ENCODE data around the gene HCRTR1. TPM values are rescaled to one million over a fixed set of nuclear protein-coding genes. Genes with fewer than 3 reads are reported as not detected.

Gene HCRTR1
- total RNA-seq, 3 donors from 2014 or later, result not detected

DNA sequence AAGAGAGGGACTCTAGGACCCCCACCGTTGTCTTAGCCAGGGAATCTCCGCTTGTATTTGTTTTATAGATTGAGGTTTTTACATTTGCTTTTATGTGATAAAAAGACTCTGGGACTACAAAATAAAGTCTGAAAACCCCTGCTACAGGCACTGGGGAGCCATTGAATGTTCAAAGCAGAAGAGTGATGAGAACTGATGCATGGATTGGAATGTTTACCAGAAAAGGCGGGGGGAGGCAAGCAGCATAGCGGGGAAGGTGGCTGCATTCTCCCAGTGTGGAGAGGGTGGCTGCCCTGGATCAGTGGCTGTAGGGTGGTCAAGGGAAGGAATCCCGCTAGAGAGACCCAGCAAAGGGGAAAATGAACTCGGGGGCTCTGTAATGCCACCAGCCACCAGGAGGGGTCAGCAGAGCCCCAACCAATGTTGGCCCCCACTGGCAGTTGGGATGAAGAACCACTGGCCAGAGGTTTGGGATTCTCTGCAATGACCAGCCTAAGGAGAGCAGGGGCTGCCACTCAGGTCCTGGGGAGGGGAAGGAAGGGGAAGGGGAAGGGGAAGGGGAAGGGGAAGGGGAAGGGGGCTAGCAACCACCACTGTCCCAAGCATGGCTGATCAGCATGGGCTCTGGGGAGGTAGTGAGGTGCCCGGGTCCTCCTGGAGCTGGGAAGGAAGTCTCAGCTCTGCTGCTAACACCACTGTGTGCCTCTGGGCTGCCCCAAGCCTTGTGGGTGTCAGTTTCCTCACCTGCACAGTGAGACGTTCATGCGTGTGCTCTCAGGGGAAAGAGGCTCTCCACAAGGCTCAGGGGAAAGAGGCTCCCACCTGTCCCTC lies 46.3 kb downstream of the HCRTR1 start:
- Histone ChIP-seq H3K36me3 (ENCODE audit: low read depth) (no peaks in the 10 kb centered on the region), H3K9me3 (no peaks in the 10 kb centered on the region), H3K4me1 (ENCODE audit: low read depth) (peaks cover 18% of the 10 kb centered on the region), H3K4me3 (no peak overlapping the region)
- TF ChIP-seq, protein P1, sequence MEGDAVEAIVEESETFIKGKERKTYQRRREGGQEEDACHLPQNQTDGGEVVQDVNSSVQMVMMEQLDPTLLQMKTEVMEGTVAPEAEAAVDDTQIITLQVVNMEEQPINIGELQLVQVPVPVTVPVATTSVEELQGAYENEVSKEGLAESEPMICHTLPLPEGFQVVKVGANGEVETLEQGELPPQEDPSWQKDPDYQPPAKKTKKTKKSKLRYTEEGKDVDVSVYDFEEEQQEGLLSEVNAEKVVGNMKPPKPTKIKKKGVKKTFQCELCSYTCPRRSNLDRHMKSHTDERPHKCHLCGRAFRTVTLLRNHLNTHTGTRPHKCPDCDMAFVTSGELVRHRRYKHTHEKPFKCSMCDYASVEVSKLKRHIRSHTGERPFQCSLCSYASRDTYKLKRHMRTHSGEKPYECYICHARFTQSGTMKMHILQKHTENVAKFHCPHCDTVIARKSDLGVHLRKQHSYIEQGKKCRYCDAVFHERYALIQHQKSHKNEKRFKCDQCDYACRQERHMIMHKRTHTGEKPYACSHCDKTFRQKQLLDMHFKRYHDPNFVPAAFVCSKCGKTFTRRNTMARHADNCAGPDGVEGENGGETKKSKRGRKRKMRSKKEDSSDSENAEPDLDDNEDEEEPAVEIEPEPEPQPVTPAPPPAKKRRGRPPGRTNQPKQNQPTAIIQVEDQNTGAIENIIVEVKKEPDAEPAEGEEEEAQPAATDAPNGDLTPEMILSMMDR (IDR thresholded peaks at IDR 0.05), result peak; percentile 84
- intact Hi-C loops (cut with DNase I, micrococcal nuclease), result loop anchor here in 1 of 2 donors (5.0 kb wide), 1 partner anchor 123 kb away; no protein-coding TSS in a partner anchor
- peak; percentile 42 for ATAC-seq
- DNase-seq, result peak in 2 of 3 donors; percentile 76 to 78

DNA sequence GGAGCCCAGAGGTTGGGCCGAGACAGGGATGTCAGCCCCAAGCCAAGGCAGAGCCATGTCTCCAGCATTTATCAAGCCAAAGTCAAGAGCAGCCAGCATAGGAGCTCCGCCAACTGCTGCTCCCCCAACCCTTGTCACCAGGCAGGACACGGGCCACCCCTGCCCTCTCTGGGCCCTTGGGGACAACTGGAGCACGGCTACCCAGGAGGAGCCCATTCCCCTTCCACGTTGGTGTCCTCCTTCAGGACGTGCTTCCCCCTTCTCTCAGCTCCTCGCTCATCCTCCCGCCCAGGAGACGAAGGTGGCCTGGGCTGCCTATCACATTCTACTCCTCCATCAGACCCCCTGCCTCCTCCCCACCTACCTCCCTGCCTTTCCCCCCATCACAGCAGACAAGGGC lies 47.0 kb downstream of the HCRTR1 start:
- H3K9me3 ChIP-seq, result no peaks in the 10 kb centered on the region
- DNase-seq (no peak), ATAC-seq (no peak)
- intact Hi-C loops (cut with DNase I, micrococcal nuclease), result loop anchor here in 1 of 2 donors (5.0 kb wide), 1 partner anchor 123 kb away; no protein-coding TSS in a partner anchor
- TF ChIP-seq, protein P1 (IDR thresholded peaks at IDR 0.05), result no peak
- H3K4me3 ChIP-seq, result no peak overlapping the region
- H3K4me1 ChIP-seq (ENCODE audit: low read depth), result peaks cover 24% of the 10 kb centered on the region
- H3K36me3 ChIP-seq (ENCODE audit: low read depth), result no peaks in the 10 kb centered on the region

GRCh38 chr1:31665234-31665878 lies 47.9 kb downstream of the HCRTR1 start:
- Histone ChIP-seq H3K4me1 (ENCODE audit: low read depth) (peaks cover 32% of the 10 kb centered on the region), H3K4me3 (no peak overlapping the region), H3K36me3 (ENCODE audit: low read depth) (no peaks in the 10 kb centered on the region), H3K9me3 (no peaks in the 10 kb centered on the region)
- intact Hi-C loops (cut with DNase I, micrococcal nuclease), result loop anchor here in 1 of 2 donors (5.0 kb wide), 1 partner anchor 122 kb away; no protein-coding TSS in a partner anchor
- DNase-seq (peak in 1 of 3 donors; percentile 34), ATAC-seq (no peak)
- TF ChIP-seq, protein P1 (IDR thresholded peaks at IDR 0.05), result no peak

- TF ChIP-seq, protein P1 (IDR thresholded peaks at IDR 0.05), result no peak
- peak; percentile 78 for ATAC-seq
- H3K4me1 ChIP-seq (ENCODE audit: low read depth), result peaks cover 37% of the 10 kb centered on the region
- H3K36me3 ChIP-seq (ENCODE audit: low read depth), result no peaks in the 10 kb centered on the region
- H3K9me3 ChIP-seq, result no peaks in the 10 kb centered on the region
- no peak overlapping the region for H3K4me3 ChIP-seq
- intact Hi-C loops (cut with DNase I, micrococcal nuclease), result loop anchor here in 1 of 2 donors (5.0 kb wide), 1 partner anchor 121 kb away; no protein-coding TSS in a partner anchor
- DNase-seq, result peak; percentile 73 to 88 (median 76)
These were observed 48.9 kb downstream of the HCRTR1 start for GRCh38 chr1:31666263-31666963.

- DNase-seq, result peak in 1 of 3 donors; percentile 34
- H3K4me1 ChIP-seq (ENCODE audit: low read depth), result peaks cover 37% of the 10 kb centered on the region
- ATAC-seq, result no peak
- no peaks in the 10 kb centered on the region for H3K36me3 ChIP-seq (ENCODE audit: low read depth)
- intact Hi-C loops (cut with DNase I, micrococcal nuclease), result loop anchor here in 1 of 2 donors (5.0 kb wide), 1 partner anchor 120 kb away; no protein-coding TSS in a partner anchor
- no peaks in the 10 kb centered on the region for H3K9me3 ChIP-seq
- TF ChIP-seq, protein P1 (IDR thresholded peaks at IDR 0.05), result no peak
- H3K4me3 ChIP-seq, result no peak overlapping the region
These were observed 49.7 kb downstream of the HCRTR1 start for GRCh38 chr1:31667065-31667785.
